GM21360 (cell line): ENCODE results near the gene KRTAP20-4.

Experiments
- ATAC-seq: cut with Tn5 transposase; IDR thresholded peaks from one replicate; pipeline ENCODE4 v1.9.1; 2021; ENCODE audit warnings: mild to moderate bottlenecking, moderate library complexity; ENCODE audit not compliant: unreplicated experiment

KRTAP20-4 gene

DNA sequence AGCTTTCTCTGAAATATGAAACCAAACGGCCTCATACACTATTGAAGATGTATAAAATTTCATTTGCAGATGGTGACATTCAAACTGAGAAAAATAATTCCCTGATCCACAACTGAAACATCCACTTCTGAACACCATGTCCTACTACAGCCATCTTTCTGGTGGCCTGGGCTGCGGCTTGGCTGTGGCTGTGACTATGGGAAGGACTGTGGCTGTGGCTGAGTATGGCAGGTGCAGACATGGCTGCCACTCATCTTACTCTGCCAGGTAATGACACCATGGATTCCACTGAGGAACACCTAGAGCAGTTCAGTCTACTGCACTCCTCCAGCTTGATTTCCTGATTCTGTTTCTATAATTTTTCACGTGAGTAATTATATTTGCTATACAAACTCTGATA is at the start of gene KRTAP20-4:
TSS of gene KRTAP20-4 (plus strand) at position 106 of the 400 bp plus-strand sequence.
- ATAC-seq: no peak

DNA sequence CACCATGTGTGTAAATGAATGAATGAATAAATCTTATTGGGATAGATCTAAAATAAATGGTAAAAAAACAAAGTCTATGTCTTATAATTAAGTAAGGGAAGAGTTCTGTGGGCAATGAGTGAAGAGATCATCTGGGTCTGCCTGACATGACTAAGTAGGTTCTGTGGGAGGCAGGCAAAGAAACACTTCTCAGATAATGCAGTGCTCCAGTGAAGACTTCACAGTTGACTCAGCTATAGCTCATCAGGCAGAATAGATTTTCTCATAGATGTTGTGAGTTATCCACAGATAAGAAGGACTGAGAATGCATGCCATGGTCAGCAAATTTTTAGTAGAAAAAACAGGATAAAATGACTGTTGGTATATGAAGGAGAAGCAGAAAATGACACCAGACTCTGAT is 42.7 kb upstream of the KRTAP20-4 start:
- no peak for ATAC-seq

GRCh38 chr21:30579346-30579745 is 41.1 kb upstream of the KRTAP20-4 start:
- ATAC-seq: no peak

DNA sequence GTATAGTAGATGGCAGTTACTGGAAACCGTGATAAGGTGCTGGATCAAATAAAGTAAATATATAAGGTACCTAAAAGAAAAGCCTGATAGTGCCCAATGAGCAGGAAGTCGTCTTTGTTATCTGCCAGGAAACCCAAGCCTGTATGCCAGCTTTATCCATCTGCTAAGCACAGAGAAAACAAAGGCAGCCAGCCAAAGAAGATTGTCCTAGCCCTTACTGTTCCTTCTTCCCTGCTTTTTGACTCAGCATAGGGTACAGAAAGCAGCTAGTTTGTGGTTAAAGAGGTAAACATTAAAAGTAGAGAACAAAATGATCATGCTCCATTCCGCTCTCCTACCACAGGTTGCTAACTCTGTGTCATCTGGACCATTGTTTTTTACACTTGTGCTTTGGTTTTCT is 40.3 kb upstream of the KRTAP20-4 start:
- no peak for ATAC-seq

DNA sequence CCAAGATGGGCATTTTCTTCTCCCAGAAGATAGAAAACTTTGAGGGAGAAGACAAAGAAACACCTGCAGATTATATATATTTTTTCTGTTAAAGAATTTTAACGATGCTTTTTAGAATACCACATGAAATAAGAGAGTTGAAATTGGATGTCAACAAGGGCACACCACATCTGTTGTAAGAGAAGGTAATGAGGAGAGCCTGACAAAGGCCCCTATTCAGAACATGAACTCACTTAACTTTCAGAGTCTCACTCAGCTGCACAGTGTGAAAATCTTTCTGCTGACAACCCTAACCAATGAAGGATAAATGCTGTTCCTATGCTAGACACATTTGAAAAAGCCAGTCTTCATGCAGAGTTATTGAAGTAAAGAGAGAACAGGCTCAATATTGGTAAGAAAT is 37.6 kb upstream of the KRTAP20-4 start:
- no peak for ATAC-seq

DNA sequence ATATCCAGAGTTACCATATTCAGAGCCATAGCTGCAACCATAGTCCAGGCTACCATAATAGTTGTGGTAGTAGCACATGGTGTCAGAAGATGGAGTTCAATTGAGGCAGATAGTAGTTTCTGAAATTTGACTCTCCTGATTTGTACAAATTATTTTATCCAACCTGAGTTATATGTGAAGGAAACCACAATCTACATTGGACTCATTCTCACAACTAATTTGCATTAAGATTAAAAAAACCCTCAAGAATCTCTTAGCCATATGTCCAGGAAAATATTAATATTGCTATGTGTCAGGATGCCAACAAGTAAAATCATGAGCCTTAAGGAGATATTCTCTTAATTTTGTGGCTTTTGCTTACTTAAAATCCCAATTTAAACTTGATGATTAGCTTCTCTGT is 30.1 kb upstream of the KRTAP20-4 start, which contains the start of gene KRTAP22-2:
TSS of gene KRTAP22-2 (minus strand) at position 101 of the 400 bp plus-strand sequence.
- no peak for ATAC-seq

DNA sequence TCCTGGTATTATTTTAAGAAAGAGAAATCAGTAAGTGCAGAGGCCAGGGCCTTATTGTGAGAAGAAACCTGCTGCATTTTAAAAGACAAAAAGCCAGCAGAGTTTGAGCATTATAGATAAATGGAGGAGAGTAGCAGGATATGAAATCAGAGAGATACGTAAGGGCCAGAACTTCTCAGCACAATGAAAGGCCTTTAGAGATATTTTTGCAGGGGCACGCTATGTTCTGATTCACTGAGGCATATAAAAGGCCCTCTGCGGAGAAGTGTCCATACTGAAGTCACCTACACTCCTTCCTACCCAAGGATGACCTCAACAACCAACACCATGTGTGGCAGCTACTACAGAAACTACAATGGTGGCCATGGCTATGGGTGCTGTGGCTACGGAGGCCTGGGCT is 28.3 kb upstream of the KRTAP20-4 start, which contains the start of gene KRTAP6-3:
TSS of gene KRTAP6-3 (plus strand) at position 301 of the 400 bp plus-strand sequence. CDS start at position 307, 6 bp downstream.
- ATAC-seq: no peak

GRCh38 chr21:30598802-30599201 is 21.6 kb upstream of the KRTAP20-4 start, which contains the start of gene KRTAP6-2:
TSS of gene KRTAP6-2 (minus strand) at chr21:30598902. CDS start at chr21:30598874, 28 bp downstream.
- no peak for ATAC-seq

- no peak for ATAC-seq
These were observed 19.6 kb upstream of the KRTAP20-4 start, which contains the start of gene KRTAP22-1 for GRCh38 chr21:30600787-30601186. TSS of gene KRTAP22-1 (plus strand) at chr21:30601087.

DNA sequence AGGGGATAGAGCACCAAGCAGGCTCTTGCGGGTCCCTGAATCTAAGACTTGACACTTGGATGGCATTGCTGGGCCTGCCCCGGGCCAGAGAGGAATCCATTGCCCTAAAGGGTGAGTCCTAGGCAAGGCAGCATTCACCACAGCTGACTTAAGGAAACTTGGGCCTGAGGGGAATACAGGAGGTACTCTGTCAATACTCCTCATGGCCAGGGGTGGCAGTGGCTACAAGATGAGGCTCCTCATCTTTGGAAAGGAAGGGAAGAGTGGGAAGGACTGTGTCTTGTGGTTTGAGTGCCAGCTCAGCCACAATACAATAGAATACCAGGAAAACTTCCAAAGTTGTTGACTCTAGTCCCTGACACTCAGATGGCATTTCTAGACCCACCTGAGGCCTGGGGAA is 14.5 kb upstream of the KRTAP20-4 start:
- ATAC-seq: no peak

DNA sequence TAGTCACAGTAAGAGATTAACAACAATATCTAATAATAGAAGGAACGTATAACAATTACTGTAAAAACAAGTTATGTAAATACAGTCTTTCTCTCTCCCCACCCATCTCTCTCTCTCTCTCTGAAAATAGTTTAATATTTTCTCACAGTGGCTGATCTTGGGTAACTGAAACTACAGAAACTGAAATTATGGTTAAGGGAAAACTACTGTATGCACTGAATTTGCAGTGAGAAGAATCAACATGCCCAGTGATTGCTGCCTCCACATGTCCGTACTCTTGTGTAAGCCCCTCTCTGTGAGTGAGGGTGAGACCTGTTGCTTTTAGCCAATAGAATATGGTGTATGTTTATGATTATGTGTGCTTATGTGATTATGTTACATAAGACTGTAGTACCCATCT is 8.3 kb upstream of the KRTAP20-4 start:
- ATAC-seq: no peak

GRCh38 chr21:30613836-30614235 is 6.6 kb upstream of the KRTAP20-4 start, which contains the start of gene KRTAP6-1:
TSS of gene KRTAP6-1 (minus strand) at chr21:30613930. CDS start at chr21:30613904, 26 bp downstream.
- no peak for ATAC-seq

DNA sequence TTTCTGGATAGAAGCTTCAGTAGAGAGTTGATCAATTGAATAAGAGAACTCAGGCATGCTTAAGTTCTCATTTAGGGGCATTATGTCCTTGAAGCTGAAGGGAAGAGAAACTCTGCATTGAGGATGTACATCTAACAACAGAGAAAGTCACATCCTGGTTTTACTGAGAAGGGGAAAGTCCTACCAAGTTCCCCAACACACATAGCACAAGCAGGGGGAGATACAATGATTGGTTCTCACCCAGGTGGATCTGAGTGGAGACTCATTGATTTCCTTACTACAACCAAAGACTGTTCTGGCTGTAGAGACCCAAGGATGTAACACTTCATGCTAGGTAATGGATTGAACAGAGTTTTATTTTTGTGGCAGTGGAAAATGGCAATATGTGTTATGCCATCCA is 5.2 kb upstream of the KRTAP20-4 start:
- ATAC-seq: no peak

GRCh38 chr21:30616125-30616524 is 4.3 kb upstream of the KRTAP20-4 start, which contains the start of gene KRTAP20-1:
TSS of gene KRTAP20-1 (plus strand) at chr21:30616425. CDS start at chr21:30616455, 30 bp downstream.
- ATAC-seq: no peak

DNA sequence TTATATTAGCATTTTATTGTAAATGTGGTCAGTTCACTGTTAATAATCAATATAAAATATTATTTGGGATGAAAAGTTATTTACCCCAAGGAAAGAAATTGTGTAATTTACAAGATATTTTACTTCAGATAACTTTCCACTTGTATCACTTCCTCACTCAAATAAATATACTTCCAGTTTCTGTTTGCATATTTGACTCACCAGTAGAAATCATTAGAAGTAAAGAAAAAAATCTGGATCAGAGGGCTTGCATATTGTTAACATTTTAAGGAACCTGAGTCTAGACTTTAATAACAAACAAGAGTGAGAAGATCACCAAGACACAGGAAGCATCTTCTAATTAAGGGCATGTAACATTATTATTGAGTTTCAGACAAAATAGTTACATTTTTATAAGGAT is 347 bp upstream of the KRTAP20-4 start:
- ATAC-seq: no peak

DNA sequence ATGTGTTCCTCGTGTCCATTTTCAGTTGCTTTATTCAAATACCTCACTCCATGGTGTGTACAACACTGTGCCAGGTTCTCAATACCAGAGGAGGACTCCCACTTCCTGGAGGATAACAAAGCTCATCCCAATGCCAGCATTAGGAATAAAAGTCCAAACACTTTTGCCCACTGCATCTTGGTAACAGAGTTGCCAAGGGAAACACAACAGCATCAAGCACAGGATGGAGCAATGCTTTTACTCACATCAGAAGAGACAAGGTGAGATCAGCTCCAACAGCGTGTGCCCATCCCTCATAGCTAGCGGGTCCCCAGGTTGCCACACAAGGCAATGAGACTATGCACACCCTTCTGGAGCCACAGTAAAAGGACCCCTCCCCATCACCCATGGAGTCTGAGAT is 2.9 kb downstream of the KRTAP20-4 start:
- ATAC-seq: no peak

GRCh38 chr21:30625449-30626165 is 5.2 kb downstream of the KRTAP20-4 start:
- no peak for ATAC-seq

DNA sequence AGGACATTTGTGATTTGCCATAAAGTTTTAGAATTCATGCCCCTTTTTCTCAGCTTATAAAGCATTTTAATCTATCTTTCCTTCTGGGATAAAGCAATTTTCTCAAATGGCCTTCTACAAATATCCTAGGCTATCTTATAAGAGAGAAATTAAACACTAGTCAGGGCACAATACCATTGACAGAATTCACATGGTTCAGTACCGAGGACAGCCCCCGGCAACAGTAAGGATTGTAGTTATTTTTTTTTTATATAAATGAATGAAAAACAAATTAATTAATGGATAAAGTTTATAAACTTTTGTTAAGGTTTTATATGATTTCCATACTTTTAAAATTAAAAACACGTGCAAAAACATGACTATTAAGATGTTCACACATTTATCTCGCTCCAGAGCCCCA is 7.7 kb downstream of the KRTAP20-4 start:
- ATAC-seq: no peak

DNA sequence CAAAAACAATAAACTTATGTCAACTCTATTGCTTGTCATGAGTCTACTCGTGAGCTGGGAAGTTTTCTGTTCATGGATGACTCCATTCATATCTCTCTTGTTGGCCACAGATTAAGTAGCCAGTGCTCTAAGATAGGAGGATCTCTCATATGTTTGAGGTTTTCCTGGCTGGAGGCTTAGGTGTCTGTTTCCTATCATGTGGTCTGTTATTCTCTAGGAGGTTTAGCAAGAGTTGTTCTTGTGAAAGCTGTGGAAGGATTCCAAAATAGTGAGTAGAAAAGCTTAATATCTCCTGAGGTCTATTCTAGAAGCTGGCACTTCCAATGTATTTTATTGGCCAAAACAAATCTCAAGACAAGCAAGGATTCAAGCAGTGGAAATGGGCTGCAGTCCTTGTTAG is 8.8 kb downstream of the KRTAP20-4 start:
- ATAC-seq: no peak

GRCh38 chr21:30634906-30635305 is 14.5 kb downstream of the KRTAP20-4 start, which contains the start of gene KRTAP20-2:
TSS of gene KRTAP20-2 (plus strand) at chr21:30635206. CDS start at chr21:30635264, 58 bp downstream.
- no peak for ATAC-seq

- ATAC-seq: no peak
These were observed 18.3 kb downstream of the KRTAP20-4 start for GRCh38 chr21:30638686-30639085.

GRCh38 chr21:30642564-30642963 is 22.1 kb downstream of the KRTAP20-4 start, which contains the start of gene KRTAP20-3:
TSS of gene KRTAP20-3 (plus strand) at chr21:30642864.
- ATAC-seq: no peak
